B cell (primary cell): ENCODE measurements around the gene ZBED5. TPM values are rescaled to one million over a fixed set of nuclear protein-coding genes. Genes with fewer than 3 reads are reported as not detected.

Experiments used
- ATAC-seq: fragments of 200-7000 bp; cut with Tn5 transposase; one replicate; pipeline ENCODE4 v1.10.0; 2021; ENCODE audit warnings: low read depth, mild to moderate bottlenecking, moderate number of reproducible peaks, moderate library complexity
- CTCF ChIA-PET: fragments of 350-600 bp; sonication (Branson Sonifier 250); formaldehyde crosslinking; loops from one replicate; lab custom pipeline; 2021; ENCODE audit warnings: antibody characterized with exemption, inconsistent platforms; lab: Charles Lee
- POLR2A ChIA-PET: fragments of 350-600 bp; sonication (Branson Sonifier 250); formaldehyde crosslinking; loops from one replicate; lab custom pipeline; 2021; ENCODE audit warnings: antibody characterized with exemption; lab: Charles Lee
- DNase-seq: peaks from one replicate; pipeline ENCODE4 v3.0.0; 2013
- H2AFZ ChIP-seq: 2 replicates; pipeline ENCODE4 v1.6.1; 2012; ENCODE audit warnings: mild to moderate bottlenecking, low read depth, low read length; ENCODE audit not compliant: insufficient read depth, poor library complexity, severe bottlenecking
- H3K27ac ChIP-seq, 2 donors: 1 replicate in 1 of 2; 2 replicates in 1 of 2; pipeline ENCODE4 v1.5.1; 2012 to 2013; ENCODE audit warnings: low read length in 2 of 2, mild to moderate bottlenecking in 2 of 2, moderate library complexity in 1 of 2
- H3K27me3 ChIP-seq, 4 experiments: fragments of 200-600 bp in 1 of 4; sonication (generic) in 1 of 4; replicated peaks in 1 of 4; 1 replicate in 2 of 4; 2 replicates in 2 of 4; pipeline versions ENCODE4 v1.6.1 to v1.7.0; 2013 to 2016; ENCODE audit warnings: low read length in 3 of 4, mild to moderate bottlenecking in 2 of 4, mixed read lengths in 1 of 4, moderate library complexity in 1 of 4; ENCODE audit not compliant: insufficient read depth in 4 of 4, control insufficient read depth in 3 of 4; ENCODE audit errors: control extremely low read depth in 1 of 4
- H3K36me3 ChIP-seq, 2 experiments: replicated peaks in 1 of 2; 1 replicate in 1 of 2; 2 replicates in 1 of 2; pipeline versions ENCODE4 v1.6.1 to v1.7.1; 2013; ENCODE audit warnings: low read length in 1 of 2; ENCODE audit not compliant: insufficient read depth in 2 of 2, control insufficient read depth in 1 of 2; ENCODE audit errors: control extremely low read depth in 1 of 2, extremely low read depth in 1 of 2
- H3K4me1 ChIP-seq, 2 donors: fragments of 200-600 bp in 1 of 2; sonication (generic) in 1 of 2; 1 replicate in 1 of 2; 2 replicates in 1 of 2; pipeline versions ENCODE4 v1.5.1 to v1.6.1; 2013 to 2017; ENCODE audit warnings: low read length in 2 of 2; ENCODE audit not compliant: control insufficient read depth in 2 of 2, insufficient read depth in 2 of 2
- H3K4me2 ChIP-seq: replicated peaks from 2 replicates; pipeline ENCODE3; 2012; ENCODE audit warnings: mild to moderate bottlenecking, low read depth, low read length; ENCODE audit not compliant: poor library complexity, severe bottlenecking
- H3K4me3 ChIP-seq, 5 experiments: fragments of 200-600 bp in 1 of 5; sonication (generic) in 1 of 5; 1 replicate in 3 of 5; 2 replicates in 2 of 5; pipeline versions ENCODE4 v1.5.1 to v1.7.0; 2011 to 2016; ENCODE audit warnings: low read length in 4 of 5, mild to moderate bottlenecking in 4 of 5, low read depth in 2 of 5, control low read depth in 1 of 5, moderate library complexity in 1 of 5; ENCODE audit not compliant: insufficient read depth in 1 of 5; ENCODE audit errors: control extremely low read depth in 1 of 5, extremely low read depth in 1 of 5
- H3K79me2 ChIP-seq: fragments of 200-600 bp; sonication (generic); one replicate; pipeline ENCODE4 v1.6.0; 2016; ENCODE audit warnings: low read length; ENCODE audit not compliant: control insufficient read depth, insufficient read depth
- H3K9ac ChIP-seq: fragments of 200-600 bp; sonication (generic); 2 replicates; pipeline ENCODE4 v1.6.1; 2017; ENCODE audit warnings: mild to moderate bottlenecking, low read length, moderate library complexity
- H3K9me3 ChIP-seq, 3 donors: one replicate each; pipeline versions ENCODE4 v1.6.1 to v1.7.1; 2013; ENCODE audit warnings: low read length in 2 of 3; ENCODE audit not compliant: control insufficient read depth in 2 of 3, insufficient read depth in 1 of 3; ENCODE audit errors: control extremely low read depth in 1 of 3
- H4K20me1 ChIP-seq: 2 replicates; pipeline ENCODE4 v1.6.0; 2012; ENCODE audit warnings: mild to moderate bottlenecking, low read length; ENCODE audit not compliant: insufficient read depth, control insufficient read depth, poor library complexity, severe bottlenecking
- H3K27ac Mint-ChIP-seq: one replicate; pipeline ENCODE4 v1.8.0; 2021; ENCODE audit warnings: mixed read lengths
- H3K27me3 Mint-ChIP-seq: one replicate; pipeline ENCODE4 v1.8.0; 2021; ENCODE audit warnings: mixed read lengths
- H3K4me1 Mint-ChIP-seq: one replicate; pipeline ENCODE4 v1.8.0; 2021; ENCODE audit warnings: mixed read lengths
- H3K4me3 Mint-ChIP-seq: one replicate; pipeline ENCODE4 v1.8.0; 2021; ENCODE audit warnings: mixed read lengths
- H3K9me3 Mint-ChIP-seq: one replicate; pipeline ENCODE4 v1.8.0; 2022; ENCODE audit warnings: mixed read lengths; ENCODE audit not compliant: insufficient read depth
- CTCF ChIP-seq: fragments of 200-600 bp; IDR thresholded peaks from one replicate; pipeline ENCODE4 v1.8.0; 2022; ENCODE audit warnings: antibody characterized with exemption, mild to moderate bottlenecking
- EZH2 ChIP-seq: IDR thresholded peaks from 2 replicates; pipeline ENCODE4 v1.6.1; 2012; ENCODE audit warnings: borderline replicate concordance, low read depth, mild to moderate bottlenecking, moderate library complexity, low read length; ENCODE audit not compliant: insufficient read depth, poor library complexity, severe bottlenecking
- WGBS: methylation state at CpG from one replicate; pipeline ENCODE4 v1.1.5; 2013; ENCODE audit warnings: missing lambda C conversion rate; ENCODE audit not compliant: insufficient coverage; 5-methylcytosine and 5-hydroxymethylcytosine counted together
- intact Hi-C: fragments of 100-400 bp; cut with micrococcal nuclease; formaldehyde crosslinking; loops from one replicate; pipeline ENCODE4 v1.10.0; 2022
- polyA plus RNA-seq: library from polyadenylated mRNA; depleted of rRNA; stranded (reverse); fragments of >200 nt; gene quantifications from 2 replicates; pipeline ENCODE4 v1.2.3, GENCODE V29; 2012
- total RNA-seq, 2 donors: library from RNA; stranded (reverse); fragments of 120-200 nt in 1 of 2; gene quantifications; 1 replicate in 1 of 2; 2 replicates in 1 of 2; pipeline versions ENCODE4 v1.2.3 to v1.2.4, GENCODE V29; 2013 to 2022

Gene ZBED5
- total and polyA plus RNA-seq, 2 donors (not counting 1 experiment from before 2014, with no cell fraction given): 66.6 to 178 TPM

- DNase-seq: no peak
- WGBS: under 1% methylated on average over 24 of the region's 29 CpGs
- Mint-ChIP-seq H3K9me3 (no peaks in the 10 kb centered on the region), H3K27me3 (no peaks in the 10 kb centered on the region), H3K27ac (peak overlapping the region; percentile 99), H3K4me1 (peaks cover 35% of the 10 kb centered on the region), H3K4me3 (peak overlapping the region; percentile 99)
- Histone ChIP-seq H3K9ac (peak overlapping the region; percentile 98), H3K36me3 (peaks cover 0 to 26% of the 10 kb centered on the region in 2 experiments), H4K20me1 (peaks cover 15% of the 10 kb centered on the region), H3K27me3 (no peaks in the 10 kb centered on the region), H2AFZ (peak overlapping the region; percentile 99), H3K79me2 (peaks cover 43% of the 10 kb centered on the region), H3K4me3 (peak overlapping the region; percentile 61 to 97 (median 90)), H3K4me2 (peak overlapping the region; percentile 94), H3K27ac (peak overlapping the region; percentile 80 to 90), H3K9me3 (no peaks in the 10 kb centered on the region), H3K4me1 (peaks cover 24 to 26% of the 10 kb centered on the region in 2 donors)
- ATAC-seq: peak; percentile 10
- TF ChIP-seq EZH2: no peak
- TF ChIP-seq CTCF: no peak
- intact Hi-C loops: loop anchor here (1.0 to 5.0 kb wide), 6 partner anchors 16 to 1349 kb away; partner anchors contain the start of genes USP47 and ZNF143
- CTCF ChIA-PET: interaction anchor here (0.9 to 3.9 kb wide), 13 partner anchors 8 to 1034 kb away, joined by 3 to 27 read pairs (median 5); partner anchors contain the start of genes CTR9 and ZBED5
- POLR2A ChIA-PET: interaction anchor here (0.9 to 3.7 kb wide), 19 partner anchors 8 to 1349 kb away, joined by 3 to 147 read pairs (median 5); partner anchors contain the start of genes CTR9, USP47, ZBED5 and ZNF143
Observed at GRCh38 chr11:10809373-10810160, 48.3 kb downstream of the ZBED5 start.
